ENCODE measurements around the gene NISCH.

NISCH gene

GRCh38 chr3:52472239-52473000 lies 17.0 kb downstream of the NISCH start:
- DNase-seq (ENCODE audit: low read depth in 2 of 2) = no peak

- DNase-seq (ENCODE audit: low read depth in 2 of 2) = no peak
Measured at GRCh38 chr3:52473026-52473425, 17.6 kb downstream of the NISCH start.

GRCh38 chr3:52477076-52477795 lies 21.8 kb downstream of the NISCH start:
- DNase-seq (ENCODE audit: low read depth in 2 of 2) = no peak

GRCh38 chr3:52477796-52478095 lies 22.3 kb downstream of the NISCH start:
- no peak for DNase-seq (ENCODE audit: low read depth in 2 of 2)

- DNase-seq (ENCODE audit: low read depth in 2 of 2) = no peak
Measured at GRCh38 chr3:52479037-52479876, 23.9 kb downstream of the NISCH start.

- DNase-seq (ENCODE audit: low read depth in 2 of 2) = no peak
Measured at GRCh38 chr3:52479877-52480575, 24.6 kb downstream of the NISCH start.

- DNase-seq (ENCODE audit: low read depth in 2 of 2) = no peak
Measured at GRCh38 chr3:52480768-52481715, 25.6 kb downstream of the NISCH start.

GRCh38 chr3:52481819-52482521 lies 26.6 kb downstream of the NISCH start:
- DNase-seq (ENCODE audit: low read depth in 2 of 2) = peak; percentile 17 to 27

- DNase-seq (ENCODE audit: low read depth in 2 of 2) = no peak
Measured at GRCh38 chr3:52483081-52483480, 27.7 kb downstream of the NISCH start.

GRCh38 chr3:52483577-52484381 lies 28.4 kb downstream of the NISCH start:
- DNase-seq (ENCODE audit: low read depth in 2 of 2) = no peak

GRCh38 chr3:52484680-52485461 lies 29.5 kb downstream of the NISCH start:
- DNase-seq (ENCODE audit: low read depth in 2 of 2) = no peak

GRCh38 chr3:52487050-52487787 lies 31.8 kb downstream of the NISCH start:
- DNase-seq (ENCODE audit: low read depth in 2 of 2) = no peak

- no peak for DNase-seq (ENCODE audit: low read depth in 2 of 2)
Measured at GRCh38 chr3:52487788-52488691, 32.6 kb downstream of the NISCH start.

- no peak for DNase-seq (ENCODE audit: low read depth in 2 of 2)
Measured at GRCh38 chr3:52488746-52489145, 33.3 kb downstream of the NISCH start.

- DNase-seq (ENCODE audit: low read depth in 2 of 2) = no peak
Measured at GRCh38 chr3:52489453-52489852, 34.0 kb downstream of the NISCH start.

- no peak for DNase-seq (ENCODE audit: low read depth in 2 of 2)
Measured at GRCh38 chr3:52490035-52490938, 34.9 kb downstream of the NISCH start.

Data from stimulated activated CD4-positive, alpha-beta T cell treated with anti-CD3 and anti-CD28 coated beads, Interleukin-4, amount 100 ng/mL, for 48 hours (primary cell).